ENCODE data around the gene HOXD10.

HOXD10 gene

DNA sequence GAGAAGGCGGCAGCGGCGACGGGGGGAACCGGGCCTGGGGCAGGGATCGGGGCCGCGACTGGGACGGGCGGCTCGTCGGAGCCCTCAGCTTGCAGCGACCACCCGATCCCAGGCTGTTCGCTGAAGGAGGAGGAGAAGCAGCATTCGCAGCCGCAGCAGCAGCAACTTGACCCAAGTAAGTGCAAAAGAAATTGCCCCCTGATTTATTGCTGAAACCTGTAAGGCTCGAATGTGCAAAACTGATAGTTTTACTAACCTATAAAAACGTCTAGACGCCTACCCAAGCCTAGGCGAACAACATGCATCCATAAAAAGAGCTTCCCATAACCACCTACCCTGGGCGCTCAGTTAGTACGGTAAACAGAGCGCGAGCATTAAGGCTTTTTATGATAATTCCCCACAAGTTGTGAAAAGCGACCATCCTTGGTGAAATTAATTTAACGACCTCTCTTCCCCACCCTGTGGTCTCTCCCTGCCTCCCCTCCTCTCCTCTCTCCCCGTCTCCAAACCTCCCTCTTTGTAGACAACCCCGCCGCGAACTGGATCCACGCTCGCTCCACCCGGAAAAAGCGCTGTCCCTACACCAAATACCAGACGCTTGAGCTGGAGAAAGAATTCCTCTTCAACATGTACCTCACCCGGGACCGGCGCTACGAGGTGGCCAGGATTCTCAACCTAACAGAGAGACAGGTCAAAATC is 7.0 kb downstream of the HOXD10 start:
- TF ChIP-seq POLR2A (IDR thresholded peaks at IDR 0.05; ENCODE audit: low read length) (no peak), GATA1 (IDR thresholded peaks at IDR 0.05; ENCODE audit: low read depth, low read length) (no peak)
- no peak for DNase-seq

DNA sequence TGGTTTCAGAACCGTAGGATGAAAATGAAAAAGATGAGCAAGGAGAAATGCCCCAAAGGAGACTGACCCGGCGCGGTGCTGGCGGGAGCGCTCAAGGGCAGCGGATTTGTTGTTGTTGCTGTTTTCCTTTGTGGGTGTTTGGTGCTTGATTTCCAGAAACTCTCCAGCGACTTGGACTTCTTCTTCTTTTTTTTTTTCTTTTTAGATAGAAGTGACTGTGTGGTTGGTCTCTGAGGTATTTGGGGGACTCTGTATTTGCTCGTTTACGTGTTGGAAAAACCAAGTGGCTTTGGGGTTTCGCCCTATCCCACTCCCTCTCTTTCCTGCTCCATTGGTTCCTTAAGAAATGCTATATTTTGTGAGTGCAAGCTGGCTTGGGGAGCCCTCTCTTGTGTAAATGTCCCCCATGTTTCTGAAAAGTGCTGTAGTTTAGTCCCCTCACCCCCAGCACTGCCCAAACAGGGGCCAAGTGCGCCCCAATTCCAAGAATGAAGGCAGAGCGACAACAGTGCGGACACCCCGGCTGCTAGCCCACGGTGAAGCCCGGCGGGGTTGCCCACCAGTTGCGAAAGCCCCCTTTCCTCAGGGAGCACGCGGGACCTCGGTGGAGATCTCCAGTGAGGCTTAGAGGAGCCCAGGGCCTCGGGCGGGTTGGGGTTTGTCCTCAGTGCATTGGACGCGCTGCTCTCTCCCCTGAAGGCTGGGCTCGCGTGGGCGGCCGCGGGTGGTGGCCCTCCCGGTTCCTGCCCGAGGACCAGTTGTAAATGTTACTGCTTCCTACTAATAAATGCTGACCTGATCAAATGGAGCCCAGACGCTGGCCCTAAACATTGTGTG is 7.8 kb downstream of the HOXD10 start:
- no peak for DNase-seq
- no peak for TF ChIP-seq GATA1 (IDR thresholded peaks at IDR 0.05; ENCODE audit: low read depth, low read length)
- no peak for TF ChIP-seq POLR2A (IDR thresholded peaks at IDR 0.05; ENCODE audit: low read length)

DNA sequence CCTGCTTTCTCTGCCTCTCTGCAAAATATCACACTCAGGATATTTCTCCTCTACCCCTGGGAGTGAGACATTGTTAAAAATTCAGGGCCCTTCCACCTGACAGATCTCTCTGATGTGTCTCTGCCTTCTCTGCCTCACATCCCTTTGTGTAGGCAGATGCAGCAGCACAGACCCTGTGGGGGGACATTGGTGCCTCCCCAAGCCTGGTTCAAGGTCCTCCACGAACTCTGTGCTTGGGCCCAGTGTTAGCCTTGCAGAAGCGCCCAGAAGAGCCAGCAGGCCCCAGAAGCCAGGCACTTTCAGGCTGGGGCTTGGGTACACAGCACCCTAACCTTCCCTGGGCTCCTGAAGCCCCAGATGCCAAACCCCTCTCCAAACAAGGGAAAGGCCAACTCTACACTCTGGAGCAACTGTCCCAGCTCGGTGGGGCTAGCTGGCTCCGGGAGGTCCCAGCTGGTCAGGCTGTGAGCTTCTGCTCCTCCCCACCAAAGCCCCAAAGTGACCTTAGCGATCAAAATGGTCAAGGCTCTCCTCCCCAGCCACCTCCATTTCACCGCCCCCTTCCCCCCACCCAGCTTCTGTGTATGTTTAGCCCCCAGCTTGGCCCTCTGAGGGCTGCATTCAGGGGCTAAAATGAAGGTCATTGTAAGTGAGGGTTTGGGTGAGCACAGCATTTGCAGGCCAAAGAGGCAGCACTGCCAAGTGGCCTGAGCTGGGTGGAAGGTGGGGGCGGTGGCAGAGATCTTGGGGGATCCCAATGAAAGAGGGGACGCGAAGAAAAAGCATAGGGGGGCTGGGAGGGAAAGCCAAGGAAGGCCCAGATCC is 8.6 kb downstream of the HOXD10 start:
- no peak for DNase-seq
- TF ChIP-seq POLR2A (IDR thresholded peaks at IDR 0.05; ENCODE audit: low read length) (no peak), GATA1 (IDR thresholded peaks at IDR 0.05; ENCODE audit: low read depth, low read length) (no peak)

DNA sequence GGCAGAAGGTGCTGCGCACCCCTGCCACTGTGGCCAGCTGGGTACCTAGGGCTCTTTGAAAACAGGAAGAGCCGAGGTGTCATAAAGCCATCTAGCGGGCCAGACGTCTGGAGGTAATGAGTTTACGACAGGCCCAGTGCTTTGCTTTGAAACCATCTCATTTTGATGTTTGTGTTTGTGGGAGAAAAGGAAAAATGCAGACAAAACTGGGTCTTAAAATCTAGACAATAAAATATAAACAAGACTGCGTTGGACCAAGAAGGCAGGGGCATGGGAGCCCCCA is 9.1 kb downstream of the HOXD10 start:
- no peak for DNase-seq
- no peak for TF ChIP-seq POLR2A (IDR thresholded peaks at IDR 0.05; ENCODE audit: low read length)
- no peak for TF ChIP-seq GATA1 (IDR thresholded peaks at IDR 0.05; ENCODE audit: low read depth, low read length)

DNA sequence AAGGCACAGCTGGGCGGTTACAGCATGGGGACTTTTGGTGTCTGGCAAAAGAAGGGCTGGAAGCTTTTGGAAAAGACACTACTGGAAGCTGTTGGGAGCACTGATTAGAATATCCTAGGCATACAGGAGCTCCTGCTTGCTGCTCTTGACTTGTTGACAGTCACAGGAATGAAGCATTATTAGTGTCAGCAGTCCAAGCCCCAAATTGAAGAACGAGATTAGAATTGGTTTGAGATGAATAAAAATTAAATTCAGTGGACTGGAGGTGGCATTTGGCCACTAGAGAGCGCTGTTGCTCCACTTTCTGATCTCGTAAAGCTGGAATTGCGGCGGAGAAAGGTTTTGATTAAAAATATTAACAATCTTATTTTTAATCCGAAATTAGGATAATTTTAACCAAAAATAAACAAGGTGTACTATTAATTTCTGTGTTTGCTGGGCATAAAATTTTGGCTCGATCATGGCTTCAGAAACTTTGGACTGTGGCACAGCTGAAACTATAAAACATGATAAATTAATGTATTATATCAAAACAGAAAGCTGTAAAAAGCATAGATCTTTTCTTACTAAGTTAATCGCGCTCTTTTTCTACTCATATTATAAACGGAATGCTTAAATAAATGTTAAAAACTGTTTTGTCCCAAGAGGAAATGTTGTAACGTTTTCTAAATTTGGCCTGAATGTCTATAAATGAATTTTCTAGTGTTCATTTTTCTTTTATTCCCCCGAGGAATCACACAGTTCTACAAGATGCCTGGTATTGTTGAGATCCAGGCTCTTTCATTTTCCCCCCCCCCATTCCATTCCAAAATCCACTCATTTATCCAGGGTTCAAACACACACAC is 10.6 kb downstream of the HOXD10 start:
- TF ChIP-seq GATA1 (IDR thresholded peaks at IDR 0.05; ENCODE audit: low read depth, low read length) (no peak), POLR2A (IDR thresholded peaks at IDR 0.05; ENCODE audit: low read length) (no peak)
- DNase-seq = peak; percentile 61 to 83

DNA sequence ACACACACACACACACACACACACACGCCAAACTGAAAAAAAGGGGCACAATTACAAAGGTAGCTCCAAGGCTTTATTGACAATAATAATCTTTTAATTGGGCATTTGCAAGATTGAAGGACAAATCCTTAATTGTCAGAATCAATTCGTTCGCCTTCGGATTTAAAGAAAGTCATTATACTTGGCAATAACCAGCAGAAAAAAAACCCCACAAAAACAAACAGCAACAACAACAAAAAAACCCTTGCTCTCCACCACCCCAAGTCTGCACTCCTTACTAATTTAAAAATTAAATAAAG is 11.1 kb downstream of the HOXD10 start:
- TF ChIP-seq GATA1 (IDR thresholded peaks at IDR 0.05; ENCODE audit: low read depth, low read length) (no peak), POLR2A (IDR thresholded peaks at IDR 0.05; ENCODE audit: low read length) (no peak)
- DNase-seq = no peak

GRCh38 chr2:176128172-176128981 is 11.8 kb downstream of the HOXD10 start:
- DNase-seq = no peak
- no peak for TF ChIP-seq GATA1 (IDR thresholded peaks at IDR 0.05; ENCODE audit: low read depth, low read length)
- no peak for TF ChIP-seq POLR2A (IDR thresholded peaks at IDR 0.05; ENCODE audit: low read length)

GRCh38 chr2:176128982-176129796 is 12.6 kb downstream of the HOXD10 start, which contains the start of gene HOXD8:
HOXD8 (plus strand) TSS chr2:176129705; CDS start chr2:176130367, 662 bp downstream.
- peak; percentile 77 to 81 for DNase-seq
- TF ChIP-seq GATA1 (IDR thresholded peaks at IDR 0.05; ENCODE audit: low read depth, low read length) (no peak), POLR2A (IDR thresholded peaks at IDR 0.05; ENCODE audit: low read length) (no peak)

GRCh38 chr2:176129813-176130146 is 13.2 kb downstream of the HOXD10 start:
- TF ChIP-seq GATA1 (IDR thresholded peaks at IDR 0.05; ENCODE audit: low read depth, low read length) = no peak
- TF ChIP-seq POLR2A (IDR thresholded peaks at IDR 0.05; ENCODE audit: low read length) = no peak
- DNase-seq = peak in 1 of 2 experiments; percentile 60

- DNase-seq = peak; percentile 56 to 71
- TF ChIP-seq POLR2A (IDR thresholded peaks at IDR 0.05; ENCODE audit: low read length) (no peak), GATA1 (IDR thresholded peaks at IDR 0.05; ENCODE audit: low read depth, low read length) (no peak)
These were observed 13.8 kb downstream of the HOXD10 start for GRCh38 chr2:176130147-176130956.

All from erythroblast (primary cell).